Stimulated activated CD4-positive, alpha-beta T cell treated with anti-CD3 and anti-CD28 coated beads, Interleukin-4, amount 100 ng/mL, for 24 hours (primary cell): Measurements from ENCODE around the gene SMAD6.
"Not testable (repeated sequence)": the region's sequence is repeated elsewhere in the genome, so short reads cannot be mapped to it uniquely, and the experiment has no call there.

Experiments
- DNase-seq: peaks from one replicate; pipeline ENCODE4 v3.0.0-alpha.2; 2020

The SMAD6 gene

DNA sequence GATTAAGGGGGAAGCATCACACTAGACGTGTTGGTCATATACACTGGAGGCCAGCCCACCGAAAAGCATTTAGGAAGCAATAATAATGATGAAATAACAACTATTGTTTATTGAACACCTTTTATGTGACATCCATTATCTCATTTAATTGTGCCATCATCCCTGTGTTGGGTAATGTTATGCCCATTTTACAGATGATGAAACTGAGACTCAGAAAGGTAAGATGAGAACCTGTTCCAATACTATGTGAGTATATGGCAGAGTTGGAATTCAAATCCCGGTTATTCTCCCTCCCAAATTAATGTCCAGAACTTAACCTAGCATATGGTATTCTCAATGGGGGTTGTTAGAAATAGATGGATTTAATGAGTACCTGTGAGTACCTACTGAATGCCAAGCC is 99.2 kb downstream of the SMAD6 start:
- DNase-seq, result no peak

DNA sequence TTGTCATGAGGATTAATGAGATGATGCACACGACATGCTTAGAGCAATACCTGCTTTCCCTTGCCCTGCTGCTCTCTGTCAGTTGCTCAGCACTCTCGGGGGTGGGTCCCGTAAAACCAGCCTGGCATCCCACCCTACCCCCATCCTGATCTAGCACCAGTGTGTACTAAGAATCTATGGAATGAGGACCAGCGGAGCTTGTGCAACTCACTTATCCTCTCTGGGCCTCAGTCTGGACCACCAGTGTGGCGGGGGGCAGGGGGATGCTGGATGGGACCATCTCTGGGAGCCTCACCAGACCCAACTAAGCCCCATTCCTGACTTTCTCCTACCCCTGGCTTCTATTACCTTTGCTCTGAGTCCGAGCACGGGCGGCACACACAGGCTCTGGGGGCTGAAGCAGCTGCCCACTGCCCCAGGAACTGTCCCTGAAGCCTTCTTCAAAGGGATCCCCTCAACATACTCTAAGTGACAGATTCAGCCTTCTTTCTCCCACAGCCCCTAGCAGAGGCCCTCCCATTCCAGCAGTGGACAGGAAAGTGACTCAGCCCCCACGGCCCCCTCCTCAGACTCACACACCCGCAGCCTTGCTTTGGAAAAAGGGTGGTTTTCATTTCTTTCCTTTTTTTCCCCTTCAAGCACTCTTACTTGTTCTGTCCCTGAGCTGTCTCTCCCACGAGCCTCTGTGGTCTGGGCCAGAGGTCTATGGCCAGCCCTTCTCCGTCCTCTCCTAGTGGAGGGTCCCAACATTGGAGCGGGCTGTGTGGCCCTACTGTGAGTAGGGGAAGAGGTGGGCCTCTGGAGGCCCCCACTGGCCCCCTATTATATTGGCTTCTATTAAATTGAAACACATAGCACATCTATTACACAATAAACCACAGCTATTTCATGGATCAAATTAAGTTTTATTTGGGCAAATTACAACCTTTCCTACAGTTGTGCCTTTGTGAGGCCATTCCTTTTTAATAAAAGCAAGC is 100.3 kb downstream of the SMAD6 start:
- DNase-seq, result no peak

DNA sequence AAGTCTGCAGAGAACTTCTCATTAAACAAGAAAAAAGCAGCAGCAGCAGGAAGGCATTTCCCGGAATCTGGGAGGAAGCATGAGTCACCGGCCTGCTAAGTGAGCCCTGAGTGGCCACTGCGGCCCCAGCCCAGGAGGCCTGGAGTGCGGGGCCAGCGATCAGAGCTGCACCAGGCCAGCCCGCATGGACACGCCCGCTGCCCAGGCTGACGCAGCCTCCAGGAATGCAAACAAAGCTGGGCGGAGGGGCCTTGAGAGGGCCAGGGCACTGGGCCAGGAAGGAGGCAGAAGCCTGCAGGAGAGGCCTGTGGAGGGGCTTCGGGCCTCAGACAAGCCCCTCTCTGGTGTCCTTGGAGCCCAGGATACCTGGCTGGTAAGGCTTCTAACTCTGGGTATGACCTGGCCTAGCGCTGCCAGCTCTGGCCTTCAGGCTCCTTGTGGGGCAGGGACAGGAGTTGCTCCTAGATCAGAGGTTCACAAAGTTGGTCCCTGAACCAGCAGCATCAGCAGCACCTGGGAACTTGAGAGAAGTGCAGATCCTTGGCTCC is 101.2 kb downstream of the SMAD6 start:
- no peak for DNase-seq

DNA sequence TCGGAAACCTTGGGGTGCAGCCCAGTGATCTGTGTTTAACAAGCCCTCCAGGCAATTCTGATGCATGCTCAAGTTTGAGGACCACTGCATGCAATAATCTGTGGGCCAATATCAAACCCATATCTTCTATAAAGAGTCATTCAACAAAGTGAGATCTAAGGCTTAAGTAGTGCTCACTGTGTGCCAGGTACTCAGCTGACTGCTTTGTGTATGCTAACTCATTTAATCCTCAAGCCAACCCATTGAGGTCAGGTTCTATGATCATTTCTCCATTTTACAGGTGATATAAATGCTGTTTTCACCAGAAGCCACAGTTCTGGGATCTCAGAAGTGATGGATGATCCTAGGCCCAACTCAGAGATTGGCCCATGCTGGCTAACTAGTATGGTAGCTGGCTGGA is 101.7 kb downstream of the SMAD6 start:
- DNase-seq, result no peak

DNA sequence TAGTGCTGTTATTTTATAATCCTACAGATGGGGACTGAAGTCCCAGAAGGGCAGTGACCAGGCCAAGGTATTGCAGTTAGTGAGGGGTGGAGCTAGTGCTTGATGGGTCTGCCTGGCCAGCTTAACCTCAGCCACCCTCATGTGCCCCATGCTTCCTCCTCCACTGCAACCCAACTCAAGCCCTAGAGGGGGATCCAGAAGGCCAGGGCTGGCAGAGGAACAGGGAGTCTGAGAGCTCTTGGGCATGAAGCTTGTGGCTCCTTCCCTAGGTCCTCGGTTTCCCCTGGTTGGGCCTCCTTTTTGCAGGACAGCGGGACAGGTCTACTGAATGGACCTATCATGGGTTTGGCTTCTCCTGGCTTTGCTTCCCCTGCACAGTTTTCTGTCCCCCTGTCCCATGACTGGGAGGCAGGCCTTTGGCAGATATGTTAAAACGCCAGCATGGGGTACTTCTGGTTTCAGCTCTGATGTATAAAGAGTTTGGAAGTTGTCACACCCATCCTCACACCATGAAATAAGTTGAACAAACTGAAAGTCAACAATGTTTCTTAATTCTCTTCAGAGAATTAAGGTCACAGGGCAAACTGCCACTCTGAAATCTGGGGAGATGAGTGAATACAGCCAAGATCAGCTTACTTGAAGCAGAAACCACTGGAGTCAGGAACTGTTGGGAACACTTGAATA is 103.3 kb downstream of the SMAD6 start:
- DNase-seq, result no peak

DNA sequence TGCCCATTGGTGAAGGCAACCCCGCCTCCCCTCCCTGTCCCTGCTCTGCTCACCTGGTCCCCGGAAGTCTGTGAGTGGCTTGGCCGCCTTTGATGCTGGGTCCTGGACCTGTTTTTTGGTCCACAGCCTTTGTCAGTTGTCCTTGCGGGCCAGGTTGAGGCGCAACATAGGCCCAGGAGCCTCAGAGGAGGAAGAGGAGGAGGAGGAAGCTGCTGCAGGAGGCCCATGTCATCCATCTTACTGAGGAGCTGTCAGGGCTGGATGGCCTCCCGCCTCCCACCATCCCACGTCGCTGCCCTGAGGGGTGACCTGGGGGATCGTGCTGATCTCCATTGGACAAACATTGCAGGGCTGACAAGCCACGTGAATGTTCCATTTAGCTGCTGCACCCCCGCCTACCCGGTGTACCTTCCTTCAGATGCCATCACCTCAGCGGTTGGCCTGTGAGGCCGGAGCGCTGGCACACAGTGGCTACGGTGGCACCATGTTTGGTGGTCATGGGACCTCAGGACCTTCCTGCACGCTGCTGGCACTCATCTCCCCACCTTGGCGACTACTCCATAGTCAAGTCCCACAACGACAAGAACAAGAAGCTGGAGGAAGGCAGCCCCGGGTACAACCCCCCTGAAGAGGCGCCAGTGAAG is 106.3 kb downstream of the SMAD6 start:
- DNase-seq, result no peak

DNA sequence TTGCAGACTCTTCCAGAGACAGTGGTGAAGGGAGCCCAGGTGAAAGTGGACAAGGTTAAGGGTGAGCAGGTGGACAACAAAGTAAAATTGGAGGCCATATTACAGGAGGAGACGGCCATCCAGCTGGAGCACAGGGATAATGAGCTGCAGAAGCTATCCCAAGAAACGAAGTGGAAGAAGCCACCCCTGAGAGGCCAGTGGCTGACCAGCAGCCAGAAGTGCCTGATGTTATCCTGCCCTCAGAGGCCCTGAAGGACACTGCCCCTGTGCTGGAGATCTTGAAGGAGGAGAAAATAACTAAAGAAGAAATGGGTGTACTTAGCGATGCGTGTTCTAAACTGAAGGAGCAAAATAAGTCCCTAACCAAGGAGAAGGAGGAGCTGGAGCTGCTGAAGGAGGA is 107.6 kb downstream of the SMAD6 start:
- no peak for DNase-seq

DNA sequence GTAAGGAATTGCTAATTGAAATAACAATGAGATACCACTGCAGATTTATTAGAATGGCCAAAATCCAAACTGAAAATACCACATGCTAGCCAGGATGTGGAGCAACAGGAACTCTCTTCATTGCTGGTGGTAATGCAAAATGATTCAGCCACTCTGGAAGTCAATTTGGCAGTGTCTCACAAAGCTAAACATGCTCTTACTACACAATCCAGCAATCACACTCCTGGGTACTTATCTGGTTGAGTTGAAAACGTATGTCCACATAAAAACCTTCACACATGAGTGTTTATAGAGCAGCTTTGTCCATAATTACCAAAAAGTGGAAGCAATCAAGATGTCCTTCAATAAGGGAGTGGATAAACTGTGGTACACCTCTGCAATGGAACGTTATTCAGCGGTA is 113.3 kb downstream of the SMAD6 start:
- no peak for DNase-seq

DNA sequence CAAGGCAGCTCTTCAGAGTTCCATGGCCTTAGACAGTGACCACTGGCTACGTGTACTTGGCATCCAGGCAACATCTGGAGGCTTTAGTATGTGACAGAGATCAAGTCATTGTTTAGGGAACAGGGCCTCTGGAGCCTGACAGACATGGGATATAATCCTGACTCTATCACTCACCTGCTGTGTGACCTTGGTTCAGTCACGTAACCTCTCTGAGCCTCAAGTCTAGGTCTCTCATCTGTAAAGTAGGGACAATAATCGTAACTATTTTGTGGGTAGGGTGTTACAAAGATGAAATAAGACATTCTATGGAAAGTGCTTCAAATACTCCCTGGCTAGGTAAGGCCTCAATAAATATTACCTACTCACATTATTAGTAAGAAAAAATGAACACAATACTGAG is 114.2 kb downstream of the SMAD6 start:
- no peak for DNase-seq

DNA sequence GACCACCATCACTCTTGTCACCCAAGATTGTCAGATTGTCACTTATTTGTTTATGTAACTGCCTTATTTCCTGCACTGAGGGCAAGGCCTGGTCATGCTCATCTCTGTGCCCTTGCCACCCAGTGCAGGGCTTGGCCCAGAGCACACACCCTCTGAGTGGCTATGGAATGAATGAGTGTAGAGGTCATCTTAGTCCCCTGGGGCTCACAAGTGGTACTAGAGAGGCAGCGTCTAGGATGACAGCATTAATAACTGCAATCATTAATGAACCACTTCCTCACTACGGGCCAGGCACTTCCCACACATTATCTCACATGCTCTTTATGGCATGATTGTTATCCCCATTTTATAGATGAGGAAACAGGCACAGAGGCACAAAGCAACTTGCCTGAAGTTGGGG is 117.0 kb downstream of the SMAD6 start:
- no peak for DNase-seq

DNA sequence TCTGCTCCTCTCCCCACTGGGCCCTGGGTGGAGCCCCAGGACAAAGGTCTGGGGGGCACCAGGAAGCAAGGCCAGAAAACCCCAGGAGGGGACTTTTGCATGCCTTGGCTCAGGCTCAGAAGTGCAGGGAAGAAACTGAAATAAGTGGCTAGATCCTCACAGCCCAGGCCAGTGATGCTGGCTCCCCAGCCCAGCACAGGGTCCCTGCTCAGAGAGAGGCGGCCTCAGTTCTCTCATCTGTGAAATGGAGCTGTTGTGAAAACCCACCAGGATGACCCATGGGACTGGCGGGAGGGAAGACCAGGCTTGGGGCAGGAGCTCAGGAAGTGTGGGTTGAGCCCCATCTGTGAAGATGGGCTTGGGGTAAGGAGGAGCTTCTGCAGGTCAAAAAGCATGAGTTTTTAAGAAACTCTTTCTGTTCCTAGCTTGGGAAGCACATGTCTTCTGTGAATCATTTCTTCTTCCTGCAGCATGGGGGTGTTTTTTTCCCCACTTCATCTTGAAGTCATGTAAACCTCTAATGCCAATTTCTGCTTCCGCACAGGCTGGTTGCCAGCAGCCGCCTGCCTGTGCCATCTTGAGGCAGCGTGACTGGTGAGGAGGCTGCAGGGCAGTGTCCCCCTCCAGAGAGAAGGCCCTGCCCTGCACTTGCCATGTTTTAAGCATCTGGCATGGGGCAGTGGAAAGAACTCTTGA is 118.6 kb downstream of the SMAD6 start:
- DNase-seq, result no peak

DNA sequence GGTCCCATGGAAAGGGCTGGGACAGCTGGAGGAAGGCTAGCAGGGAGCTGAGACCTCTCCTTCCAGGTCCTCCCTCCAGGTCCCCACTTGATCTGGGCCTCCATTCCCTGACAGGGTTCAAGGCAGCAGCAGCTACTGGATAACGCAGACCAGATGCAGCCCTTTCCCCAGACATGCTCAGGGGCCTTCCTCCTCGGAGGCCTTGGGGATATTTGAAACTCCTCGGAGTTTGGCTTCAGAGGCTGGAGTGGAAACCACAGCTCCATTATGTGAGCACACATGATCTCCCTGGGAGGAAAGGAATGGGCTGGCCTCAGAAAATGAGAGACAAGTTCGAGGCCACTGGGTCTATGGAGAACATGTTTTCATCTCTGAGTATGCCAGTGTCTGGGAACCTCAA is 119.3 kb downstream of the SMAD6 start:
- DNase-seq, result no peak

DNA sequence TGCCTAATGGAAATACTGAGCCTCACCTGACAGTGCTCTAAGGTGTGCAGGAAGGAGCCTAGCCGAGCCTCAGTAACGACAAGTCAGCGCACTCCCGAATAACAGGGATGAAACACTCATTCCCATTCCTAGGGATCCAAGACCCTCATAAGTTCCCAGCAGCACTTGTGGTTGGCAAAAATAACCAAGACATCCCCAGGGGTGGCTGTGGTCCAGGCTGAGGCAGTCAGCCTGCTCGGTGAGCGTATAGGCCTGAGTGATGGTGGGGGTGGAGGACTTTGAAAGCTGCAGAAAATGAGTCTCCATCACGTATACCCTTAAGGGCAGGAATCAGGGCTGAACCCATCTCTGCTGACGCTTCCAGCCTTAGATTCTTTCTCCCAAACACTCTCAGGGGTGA is 120.1 kb downstream of the SMAD6 start:
- DNase-seq, result no peak

DNA sequence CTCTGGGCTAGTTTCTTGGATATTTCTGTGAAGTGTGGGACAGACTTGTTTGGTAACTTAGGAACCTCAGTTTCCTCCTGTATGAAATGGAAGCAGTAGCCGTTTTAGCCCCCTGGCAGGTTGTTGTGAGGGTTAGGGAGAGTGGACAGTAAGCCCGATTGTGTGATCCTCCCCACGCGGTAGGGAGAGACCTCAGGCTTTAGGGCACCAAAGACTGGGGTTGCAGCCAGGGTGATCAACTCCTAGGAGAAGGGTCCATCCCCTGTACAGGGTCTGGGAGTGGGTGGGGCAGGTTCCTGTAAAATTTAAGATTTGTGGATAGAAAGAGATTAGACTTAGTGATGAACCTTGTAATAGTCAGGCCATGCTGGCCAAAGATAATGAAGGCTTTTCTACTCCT is 120.5 kb downstream of the SMAD6 start:
- no peak for DNase-seq

DNA sequence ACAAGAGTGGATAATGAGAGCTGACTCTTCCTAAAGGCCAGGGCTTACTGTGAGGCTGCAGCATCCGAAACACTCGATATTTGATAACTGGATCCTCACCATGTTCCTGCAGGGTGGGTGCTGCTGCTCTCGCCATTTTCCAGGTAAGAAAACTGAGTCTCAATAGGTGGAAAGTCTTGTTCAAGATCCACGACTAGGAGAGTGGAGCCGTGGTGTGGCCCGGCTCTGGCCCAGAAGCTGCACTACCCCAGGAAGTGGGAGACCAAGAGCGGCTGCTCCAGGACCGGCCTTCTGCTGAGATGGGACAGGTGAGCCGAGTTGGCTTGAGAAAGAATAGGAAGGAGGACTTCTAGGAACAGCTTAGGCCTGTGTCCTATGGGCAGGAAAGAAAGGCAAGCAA is 121.6 kb downstream of the SMAD6 start:
- DNase-seq, result no peak

DNA sequence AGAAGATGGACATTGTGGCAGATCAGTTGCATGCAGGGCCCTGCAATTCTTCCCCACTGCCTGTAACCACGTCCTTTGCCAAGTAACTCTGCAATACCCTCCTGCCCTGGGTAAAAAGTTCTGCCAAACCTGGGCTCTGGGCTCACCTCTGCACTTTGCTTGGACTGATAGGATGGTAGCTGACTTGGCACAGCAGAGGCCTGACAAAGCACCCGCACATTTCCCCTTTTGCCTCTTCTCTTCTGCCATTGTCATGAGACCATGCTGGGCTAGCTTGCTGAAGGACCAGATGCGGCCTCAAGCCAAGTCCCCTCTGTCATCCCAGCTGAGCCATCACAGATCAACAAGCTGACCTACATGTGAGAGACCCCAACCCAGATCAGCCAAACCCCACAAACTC is 122.4 kb downstream of the SMAD6 start:
- no peak for DNase-seq

DNA sequence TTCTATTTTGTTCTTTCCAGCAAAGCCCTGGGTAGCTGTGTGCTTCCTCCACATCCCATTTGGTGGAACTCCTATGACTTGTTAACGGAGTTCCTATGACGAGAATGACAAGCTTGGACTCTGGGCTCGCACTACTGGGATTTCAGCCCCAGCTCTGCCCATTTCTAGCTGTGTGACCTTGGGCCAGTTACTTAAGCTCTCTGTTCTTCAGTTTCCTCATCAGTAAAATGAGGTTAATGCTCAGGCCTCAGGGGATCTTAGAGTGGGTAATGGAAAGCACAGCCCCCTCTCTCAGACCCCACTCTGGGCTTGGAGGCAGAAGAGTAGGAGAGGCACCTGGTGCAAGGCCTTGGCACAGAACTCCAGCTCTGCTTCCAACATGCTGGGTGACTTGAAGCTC is 123.1 kb downstream of the SMAD6 start:
- no peak for DNase-seq

DNA sequence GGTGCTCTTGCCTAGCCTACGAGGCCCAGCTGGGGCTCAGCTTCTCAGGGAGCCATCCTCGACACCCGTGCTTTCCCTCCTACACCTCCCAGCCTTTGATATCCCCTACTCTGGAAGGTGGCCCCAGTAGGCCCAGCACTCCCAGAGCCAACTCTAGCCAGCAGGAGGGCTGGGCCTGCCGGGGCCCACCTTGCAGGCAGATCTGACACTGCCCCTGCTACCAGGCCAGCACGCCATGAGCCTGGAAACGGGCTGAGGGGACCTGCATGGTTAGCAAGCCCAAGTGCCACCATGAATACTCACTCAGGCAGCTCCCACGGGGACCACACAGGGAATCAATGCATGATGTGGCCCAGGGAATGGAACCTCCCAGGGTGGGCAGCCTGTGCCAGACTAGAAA is 123.7 kb downstream of the SMAD6 start:
- no peak for DNase-seq

DNA sequence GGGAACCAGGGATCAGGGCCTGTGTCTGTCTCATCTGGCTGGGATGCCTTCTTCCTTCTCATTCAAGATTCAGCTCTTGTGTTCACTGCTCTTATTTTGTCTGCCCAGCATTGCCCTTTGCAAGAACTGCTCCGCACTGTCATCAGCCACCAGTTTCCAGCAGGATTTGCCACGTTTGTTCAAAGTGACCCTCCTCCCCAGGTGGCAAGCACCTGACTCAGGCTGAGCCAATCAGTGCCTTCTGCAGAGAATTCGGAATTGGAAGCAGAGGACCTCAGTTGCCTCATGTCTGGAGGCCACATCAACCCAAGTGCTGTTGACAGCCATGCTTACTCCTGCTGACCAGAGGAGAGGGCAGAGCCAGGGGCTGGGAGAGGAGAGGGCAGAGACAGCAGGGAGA is 124.5 kb downstream of the SMAD6 start:
- DNase-seq, result no peak

DNA sequence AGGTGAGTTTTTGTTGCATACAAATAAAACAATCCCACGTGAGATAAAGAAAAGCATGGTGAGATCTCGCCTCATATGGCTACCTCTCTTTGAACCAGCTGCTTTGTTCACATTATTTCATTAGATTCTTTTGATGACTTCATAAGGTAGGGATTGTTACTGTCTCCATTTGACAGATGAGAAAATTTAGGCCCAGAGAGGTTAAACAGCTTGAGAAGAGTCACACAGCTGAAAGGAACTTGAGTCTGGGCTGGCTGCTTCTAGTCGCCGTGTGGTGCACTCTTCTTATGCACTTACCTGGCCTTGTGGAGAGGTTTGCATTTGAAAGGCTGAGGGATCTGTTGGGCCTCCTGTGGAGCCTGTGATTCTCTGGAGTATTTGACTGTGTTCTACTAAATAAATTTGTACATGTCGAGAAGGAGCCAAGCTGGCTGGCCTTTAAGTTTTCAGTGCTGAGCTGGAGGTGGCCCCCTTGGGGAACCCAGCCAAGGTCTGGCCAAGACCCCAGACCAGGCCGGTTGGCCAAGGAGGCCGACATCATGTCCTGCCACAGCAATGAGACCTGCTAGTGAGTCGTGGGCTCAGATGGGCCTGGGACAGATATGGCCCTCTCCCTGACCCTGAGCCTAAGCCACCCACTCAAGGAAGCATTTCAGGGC is 125.1 kb downstream of the SMAD6 start:
- no peak for DNase-seq

DNA sequence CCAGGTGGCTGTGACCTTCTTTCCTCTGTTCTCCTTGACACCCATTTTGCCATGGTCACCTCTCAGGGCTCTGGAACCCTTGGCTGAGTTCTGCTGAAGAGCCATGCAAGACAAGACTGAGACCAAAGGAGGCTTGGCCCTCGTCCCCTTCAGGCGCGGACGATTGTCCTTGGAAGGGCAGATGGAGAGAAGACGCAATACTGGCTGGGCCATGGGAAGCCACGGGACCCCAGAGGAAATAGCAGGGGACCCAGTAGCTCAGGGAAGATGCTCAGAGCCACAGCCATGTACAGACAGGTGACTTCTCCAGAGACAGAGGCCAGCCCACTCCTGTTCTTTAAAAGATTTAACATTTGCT is 125.6 kb downstream of the SMAD6 start:
- DNase-seq, result no peak

DNA sequence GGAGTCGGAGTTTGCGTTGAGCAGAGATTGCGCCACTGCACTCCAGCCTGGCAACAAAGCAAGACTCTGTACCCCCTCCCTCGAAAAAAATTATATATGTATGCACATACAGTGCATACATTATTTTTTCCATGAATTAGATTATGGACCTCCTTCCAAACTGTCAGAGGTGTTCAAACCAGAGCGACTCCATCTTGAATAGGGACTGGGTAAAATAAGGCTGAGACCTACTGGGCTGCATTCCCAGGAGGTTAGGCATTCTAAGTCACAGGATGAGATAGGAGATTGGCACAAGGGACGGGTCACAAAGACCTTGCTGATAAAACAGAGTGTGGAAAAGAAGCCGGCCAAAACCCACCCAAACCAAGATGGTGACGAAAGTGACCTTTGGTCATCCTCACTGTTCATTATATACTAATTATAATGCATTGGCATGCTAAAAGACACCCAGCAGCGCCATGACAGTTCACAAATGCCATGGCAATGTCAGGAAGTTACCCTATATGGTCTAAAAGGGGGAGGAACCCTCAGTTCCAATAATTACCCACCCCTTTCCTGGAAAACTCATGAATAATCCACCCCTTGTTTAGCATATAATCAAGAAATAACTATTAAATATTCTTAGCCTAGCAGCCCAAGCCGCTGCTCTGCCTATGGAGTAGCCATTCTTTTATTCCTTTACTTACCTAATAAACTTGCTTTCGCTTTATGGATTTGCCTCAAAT is 126.9 kb downstream of the SMAD6 start:
- DNase-seq, result not testable (repeated sequence)
